Neural progenitor cell (in vitro differentiated cells): ENCODE results near the gene SHTN1. TPM values are rescaled to one million over a fixed set of nuclear protein-coding genes. Genes with fewer than 3 reads are reported as not detected.

Experiments
- DNase-seq: peaks from one replicate; pipeline ENCODE4 v3.0.0-alpha.2; 2016; ENCODE audit warnings: low spot score
- H2AFZ ChIP-seq: fragments of 200-600 bp; sonication (generic); replicated peaks from 2 replicates; pipeline ENCODE4 v1.6.1; 2016; ENCODE audit warnings: antibody characterized with exemption
- H3F3A ChIP-seq: fragments of 200-600 bp; sonication (generic); 2 replicates; pipeline ENCODE4 v1.6.1; 2016; ENCODE audit warnings: antibody characterized with exemption, low read depth
- H3K27ac ChIP-seq: fragments of 200-600 bp; sonication (generic); 2 replicates; pipeline ENCODE4 v1.5.1; 2016; ENCODE audit warnings: mild to moderate bottlenecking
- H3K27me3 ChIP-seq: fragments of 200-600 bp; sonication (generic); 2 replicates; pipeline ENCODE4 v1.6.1; 2016; ENCODE audit warnings: mild to moderate bottlenecking, moderate library complexity
- H3K36me3 ChIP-seq: fragments of 200-600 bp; sonication (generic); 2 replicates; pipeline ENCODE4 v1.5.1; 2016
- H3K4me1 ChIP-seq: fragments of 200-600 bp; sonication (generic); 2 replicates; pipeline ENCODE4 v1.6.1; 2016; ENCODE audit warnings: mixed run types
- H3K4me2 ChIP-seq: fragments of 200-600 bp; sonication (generic); 2 replicates; pipeline ENCODE4 v1.6.1; 2016
- H3K4me3 ChIP-seq: fragments of 200-600 bp; sonication (generic); 2 replicates; pipeline ENCODE4 v1.5.1; 2016
- H3K79me2 ChIP-seq: fragments of 200-600 bp; sonication (generic); 2 replicates; pipeline ENCODE4 v1.6.1; 2016; ENCODE audit warnings: low read depth
- H3K9ac ChIP-seq: fragments of 200-600 bp; sonication (generic); 2 replicates; pipeline ENCODE4 v1.6.1; 2016
- H3K9me3 ChIP-seq: fragments of 200-600 bp; sonication (generic); 2 replicates; pipeline ENCODE4 v1.5.1; 2016; ENCODE audit warnings: low read depth
- H4K20me1 ChIP-seq: fragments of 200-600 bp; sonication (generic); 2 replicates; pipeline ENCODE4 v1.6.1; 2016; ENCODE audit warnings: low read depth
- H3K27ac Mint-ChIP-seq: 3 replicates; pipeline ENCODE4 v1.8.0; 2021; ENCODE audit warnings: mixed read lengths
- H3K27me3 Mint-ChIP-seq: 2 replicates; pipeline ENCODE4 v1.8.0; 2022; ENCODE audit warnings: low read depth, mild to moderate bottlenecking, inconsistent platforms, moderate library complexity, mixed read lengths; ENCODE audit not compliant: insufficient read depth
- H3K36me3 Mint-ChIP-seq: 3 replicates; pipeline ENCODE4 v1.8.0; 2021; ENCODE audit warnings: mixed read lengths
- H3K4me1 Mint-ChIP-seq: 3 replicates; pipeline ENCODE4 v1.8.0; 2021; ENCODE audit warnings: mixed read lengths
- H3K4me3 Mint-ChIP-seq: 3 replicates; pipeline ENCODE4 v1.8.0; 2021; ENCODE audit warnings: mild to moderate bottlenecking, moderate library complexity, mixed read lengths
- H3K9me3 Mint-ChIP-seq: 3 replicates; pipeline ENCODE4 v1.8.0; 2020; ENCODE audit warnings: mixed read lengths
- EZH2 ChIP-seq: fragments of 200-600 bp; sonication (generic); IDR thresholded peaks from 2 replicates; pipeline ENCODE4 v1.6.1; 2017; ENCODE audit warnings: antibody characterized with exemption, mild to moderate bottlenecking, moderate library complexity
- EZH2phosphoT487 ChIP-seq: fragments of 200-600 bp; sonication (generic); IDR thresholded peaks from 2 replicates; pipeline ENCODE4 v1.6.1; 2017; ENCODE audit warnings: antibody characterized with exemption
- total RNA-seq: library from RNA; depleted of rRNA; stranded (reverse); fragments of >200 nt; gene quantifications from 2 replicates; pipeline ENCODE4 v1.2.3, GENCODE V29; 2015; ENCODE audit warnings: low replicate concordance
- TF ChIP-seq, protein P1 (sequence below): fragments of 200-600 bp; sonication (generic); IDR thresholded peaks from 2 replicates; pipeline ENCODE4 v1.5.1; 2017; ENCODE audit warnings: antibody characterized with exemption, mild to moderate bottlenecking

Gene SHTN1
- total RNA-seq, 1 donor from 2014 or later, result 17.3 TPM

DNA sequence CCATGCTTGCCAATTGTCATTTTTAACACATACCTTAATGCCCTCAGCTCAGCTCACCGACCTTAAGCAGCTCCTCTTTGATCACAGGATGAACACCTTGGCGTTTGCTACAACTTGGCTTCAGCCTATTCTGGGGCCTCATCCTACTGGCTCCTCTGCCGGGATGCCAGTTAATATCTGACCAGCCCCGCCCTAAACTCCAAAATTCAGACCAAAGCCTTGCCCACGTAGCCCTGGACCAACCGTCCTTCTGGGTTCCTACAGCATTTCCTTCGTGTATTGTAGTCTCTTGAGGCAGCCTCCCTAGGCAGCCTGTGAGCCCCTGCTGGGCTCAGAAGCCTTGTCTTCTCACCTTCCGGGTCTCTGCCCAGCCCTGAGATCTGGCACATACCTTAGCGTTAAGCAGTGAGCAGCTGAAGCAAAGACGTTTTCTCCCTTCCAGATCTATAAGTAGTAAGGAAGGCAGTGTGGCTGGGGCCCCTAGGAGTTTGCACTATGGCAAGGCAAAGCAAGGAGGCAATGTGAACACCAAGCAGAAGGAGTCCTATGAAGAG lies 154.9 kb downstream of the SHTN1 start:
- Histone ChIP-seq H3K4me1 (peaks cover 13% of the 10 kb centered on the region), H3K4me2 (peak overlapping the region; percentile 89), H3K27me3 (peaks cover 14% of the 10 kb centered on the region), H3K79me2 (no peaks in the 10 kb centered on the region), H3K27ac (no peak overlapping the region), H3K9me3 (no peaks in the 10 kb centered on the region), H3K4me3 (peak overlapping the region; percentile 74), H4K20me1 (no peaks in the 10 kb centered on the region), H2AFZ (peak overlapping the region; percentile 83), H3K9ac (no peak overlapping the region), H3K36me3 (no peaks in the 10 kb centered on the region), H3F3A (peaks cover 25% of the 10 kb centered on the region)
- no peaks in the 10 kb centered on the region for H3K36me3 Mint-ChIP-seq
- peak overlapping the region; percentile 92 for H3K4me3 Mint-ChIP-seq
- peaks cover 17% of the 10 kb centered on the region for H3K4me1 Mint-ChIP-seq
- no peak overlapping the region for H3K27ac Mint-ChIP-seq
- H3K9me3 Mint-ChIP-seq, result no peaks in the 10 kb centered on the region
- H3K27me3 Mint-ChIP-seq, result peaks cover 11% of the 10 kb centered on the region
- DNase-seq, result no peak
- TF ChIP-seq EZH2phosphoT487 (no peak), EZH2 (no peak)
- TF ChIP-seq, protein P1, sequence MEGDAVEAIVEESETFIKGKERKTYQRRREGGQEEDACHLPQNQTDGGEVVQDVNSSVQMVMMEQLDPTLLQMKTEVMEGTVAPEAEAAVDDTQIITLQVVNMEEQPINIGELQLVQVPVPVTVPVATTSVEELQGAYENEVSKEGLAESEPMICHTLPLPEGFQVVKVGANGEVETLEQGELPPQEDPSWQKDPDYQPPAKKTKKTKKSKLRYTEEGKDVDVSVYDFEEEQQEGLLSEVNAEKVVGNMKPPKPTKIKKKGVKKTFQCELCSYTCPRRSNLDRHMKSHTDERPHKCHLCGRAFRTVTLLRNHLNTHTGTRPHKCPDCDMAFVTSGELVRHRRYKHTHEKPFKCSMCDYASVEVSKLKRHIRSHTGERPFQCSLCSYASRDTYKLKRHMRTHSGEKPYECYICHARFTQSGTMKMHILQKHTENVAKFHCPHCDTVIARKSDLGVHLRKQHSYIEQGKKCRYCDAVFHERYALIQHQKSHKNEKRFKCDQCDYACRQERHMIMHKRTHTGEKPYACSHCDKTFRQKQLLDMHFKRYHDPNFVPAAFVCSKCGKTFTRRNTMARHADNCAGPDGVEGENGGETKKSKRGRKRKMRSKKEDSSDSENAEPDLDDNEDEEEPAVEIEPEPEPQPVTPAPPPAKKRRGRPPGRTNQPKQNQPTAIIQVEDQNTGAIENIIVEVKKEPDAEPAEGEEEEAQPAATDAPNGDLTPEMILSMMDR, result no peak

DNA sequence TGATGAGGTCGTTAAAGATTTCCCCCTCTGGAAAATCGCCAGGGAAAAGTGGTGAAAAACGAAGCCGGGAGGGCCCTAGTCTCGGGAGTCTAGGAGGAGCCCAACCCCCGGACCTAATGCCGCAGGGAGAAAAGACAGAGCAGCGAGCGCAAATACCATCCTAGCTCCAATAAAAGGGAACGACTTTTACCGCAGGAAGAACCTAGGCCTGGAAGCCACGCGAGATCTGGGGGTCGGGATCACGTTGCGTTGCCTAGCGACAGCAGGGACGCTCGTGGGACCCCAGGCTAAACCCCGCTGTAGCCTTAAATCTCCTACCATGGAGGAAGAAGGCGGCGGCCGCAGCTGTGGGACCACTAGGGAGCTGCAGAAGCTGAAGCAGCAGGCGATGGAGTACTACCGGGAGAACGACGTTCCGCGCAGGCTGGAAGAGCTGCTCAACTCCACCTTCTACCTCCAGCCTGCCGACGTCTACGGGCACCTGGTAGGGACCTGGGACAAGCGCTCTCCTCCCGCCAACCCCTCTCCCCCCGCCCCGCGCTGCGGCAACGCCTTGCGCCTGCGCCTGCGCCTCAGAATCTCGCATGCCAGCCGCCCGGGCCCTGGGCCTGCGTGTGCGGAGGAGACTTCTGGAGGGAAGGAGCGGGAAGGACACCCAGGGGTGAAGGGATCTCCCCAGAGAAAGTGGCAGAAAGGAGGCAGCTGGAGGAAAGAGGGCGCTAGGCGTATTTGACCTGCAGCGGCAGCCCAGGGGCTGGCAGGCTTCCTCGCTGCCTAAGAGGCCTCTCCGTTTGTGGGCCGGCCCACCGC lies 155.5 kb downstream of the SHTN1 start, which contains the start of gene ENO4:
Gene ENO4 (plus strand): TSS at position 252 of the 810 bp plus-strand sequence. CDS start 68 bp downstream, at position 320.
- peak within 1 kb of the TSS; percentile 89 for H3K4me2 ChIP-seq
- peaks cover 25% of the 10 kb centered on the region for H3F3A ChIP-seq
- peak within 1 kb of the TSS; percentile 67 for H3K9ac ChIP-seq
- peak within 1 kb of the TSS; percentile 92 for H3K4me3 Mint-ChIP-seq
- H3K4me1 ChIP-seq, result peaks cover 13% of the 10 kb centered on the region
- no peaks in the 10 kb centered on the region for H3K36me3 ChIP-seq
- peak within 1 kb of the TSS; percentile 43 for H3K27ac ChIP-seq
- peaks cover 11% of the 10 kb centered on the region for H3K27me3 Mint-ChIP-seq
- H3K9me3 ChIP-seq, result no peaks in the 10 kb centered on the region
- TF ChIP-seq EZH2 (peak; percentile 20), EZH2phosphoT487 (no peak)
- TF ChIP-seq, protein P1, result no peak
- DNase-seq, result peak; percentile 97
- H3K4me1 Mint-ChIP-seq, result peaks cover 17% of the 10 kb centered on the region
- peak within 1 kb of the TSS; percentile 83 for H2AFZ ChIP-seq
- H3K4me3 ChIP-seq, result peak within 1 kb of the TSS; percentile 74
- H3K79me2 ChIP-seq, result no peaks in the 10 kb centered on the region
- no peaks in the 10 kb centered on the region for H3K9me3 Mint-ChIP-seq
- no peaks in the 10 kb centered on the region for H3K36me3 Mint-ChIP-seq
- peak within 1 kb of the TSS; percentile 94 for H3K27ac Mint-ChIP-seq
- H3K27me3 ChIP-seq, result peaks cover 14% of the 10 kb centered on the region
- no peaks in the 10 kb centered on the region for H4K20me1 ChIP-seq

DNA sequence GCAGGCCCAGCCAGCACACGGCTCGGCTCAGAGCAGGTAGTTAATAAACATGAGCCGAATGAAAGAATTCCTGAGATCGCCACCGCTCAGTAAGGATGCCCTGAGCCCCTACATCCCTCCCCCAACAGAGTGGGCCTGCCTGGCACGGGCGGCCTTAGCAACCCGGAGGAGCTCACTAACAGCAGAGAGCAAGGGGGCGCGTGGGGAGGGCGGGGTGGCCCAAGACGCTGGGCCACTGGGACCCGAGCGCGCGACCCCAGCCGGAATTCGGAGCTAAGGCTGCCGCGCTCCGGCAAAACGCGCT lies 156.1 kb downstream of the SHTN1 start:
- H3K4me1 Mint-ChIP-seq, result peaks cover 17% of the 10 kb centered on the region
- H3K27me3 Mint-ChIP-seq, result peaks cover 11% of the 10 kb centered on the region
- no peaks in the 10 kb centered on the region for H3K9me3 ChIP-seq
- DNase-seq, result no peak
- H3K27ac Mint-ChIP-seq, result peak overlapping the region; percentile 94
- H2AFZ ChIP-seq, result peak overlapping the region; percentile 83
- H3K27ac ChIP-seq, result peak overlapping the region; percentile 43
- H3K36me3 ChIP-seq, result no peaks in the 10 kb centered on the region
- no peaks in the 10 kb centered on the region for H4K20me1 ChIP-seq
- peaks cover 14% of the 10 kb centered on the region for H3K27me3 ChIP-seq
- peak overlapping the region; percentile 67 for H3K9ac ChIP-seq
- H3K4me3 ChIP-seq, result peak overlapping the region; percentile 74
- no peaks in the 10 kb centered on the region for H3K9me3 Mint-ChIP-seq
- TF ChIP-seq, protein P1, result no peak
- TF ChIP-seq EZH2 (peak; percentile 59), EZH2phosphoT487 (no peak)
- peak overlapping the region; percentile 92 for H3K4me3 Mint-ChIP-seq
- no peaks in the 10 kb centered on the region for H3K36me3 Mint-ChIP-seq
- H3K4me1 ChIP-seq, result peaks cover 13% of the 10 kb centered on the region
- peak overlapping the region; percentile 89 for H3K4me2 ChIP-seq
- H3K79me2 ChIP-seq, result no peaks in the 10 kb centered on the region
- peaks cover 25% of the 10 kb centered on the region for H3F3A ChIP-seq
